SK-N-SH treated with all-trans-retinoic acid at 6 μM for 48 hours (cell line): Measurements from ENCODE around the gene BCAT1.

Source experiments
- ARNTL ChIP-seq: fragments of 450-650 bp; formaldehyde crosslinking; IDR thresholded peaks from 2 replicates; pipeline ENCODE4 v1.5.0; 2020; ENCODE audit warnings: low read depth, mild to moderate bottlenecking, moderate library complexity, borderline replicate concordance
- CREB5 ChIP-seq: fragments of 250-450 bp; sonication (Bioruptor Pico); IDR thresholded peaks from 2 replicates; pipeline ENCODE4 v1.5.1; 2020; ENCODE audit warnings: low read depth, mild to moderate bottlenecking, moderate library complexity
- OSR1 ChIP-seq: fragments of 250-450 bp; sonication (Bioruptor Pico); IDR thresholded peaks from 2 replicates; pipeline ENCODE4 v1.8.0; 2022; ENCODE audit warnings: moderate library complexity, mild to moderate bottlenecking, inconsistent platforms
- PATZ1 ChIP-seq: fragments of 250-450 bp; sonication (Bioruptor Pico); IDR thresholded peaks from 2 replicates; pipeline ENCODE4 v1.8.0; 2020; ENCODE audit warnings: mild to moderate bottlenecking, moderate library complexity, borderline replicate concordance
- PPARA ChIP-seq: fragments of 250-450 bp; sonication (Bioruptor Pico); IDR thresholded peaks from 2 replicates; pipeline ENCODE4 v1.5.0; 2020; ENCODE audit warnings: mild to moderate bottlenecking, borderline replicate concordance
- RARB ChIP-seq: fragments of 250-450 bp; sonication (Bioruptor Pico); IDR thresholded peaks from 2 replicates; pipeline ENCODE4 v1.8.0; 2021; ENCODE audit warnings: mild to moderate bottlenecking, moderate library complexity
- ZC3H10 ChIP-seq: fragments of 250-450 bp; sonication (Bioruptor Pico); IDR thresholded peaks from 2 replicates; pipeline ENCODE4 v1.5.1; 2021; ENCODE audit warnings: mild to moderate bottlenecking, moderate library complexity
- ZNF565 ChIP-seq: fragments of 450-650 bp; formaldehyde crosslinking; conservative IDR thresholded peaks from 2 replicates; pipeline ENCODE4 v1.5.0; 2020; ENCODE audit warnings: low read depth, mild to moderate bottlenecking, moderate library complexity

- TF ChIP-seq ZC3H10 (CRISPR knock-in tag): no peak
- no peak for TF ChIP-seq PPARA (CRISPR knock-in tag)
- no peak for TF ChIP-seq PATZ1 (CRISPR knock-in tag)
- TF ChIP-seq ARNTL (CRISPR knock-in tag): no peak
- TF ChIP-seq RARB (CRISPR knock-in tag): no peak
- TF ChIP-seq OSR1 (CRISPR knock-in tag): no peak
- TF ChIP-seq CREB5 (CRISPR knock-in tag): no peak
- no peak for TF ChIP-seq ZNF565 (CRISPR knock-in tag)
Measured at GRCh38 chr12:24821691-24822090, 127.2 kb downstream of the BCAT1 start.
